HG03103 (cell line): ENCODE results near the gene IKZF2.

ENCODE experiments used
- ATAC-seq: cut with Tn5 transposase; IDR thresholded peaks from one replicate; pipeline ENCODE4 v1.9.1; 2021; ENCODE audit warnings: low read depth; ENCODE audit not compliant: unreplicated experiment

Gene IKZF2

GRCh38 chr2:213104092-213104902 lies 47.1 kb downstream of the IKZF2 start:
- no peak for ATAC-seq

- ATAC-seq, result no peak
Measured at GRCh38 chr2:213101692-213102460, 49.5 kb downstream of the IKZF2 start.

- ATAC-seq, result no peak
Measured at GRCh38 chr2:213101109-213101508, 50.3 kb downstream of the IKZF2 start.

GRCh38 chr2:213098612-213099011 lies 52.8 kb downstream of the IKZF2 start:
- ATAC-seq, result no peak

GRCh38 chr2:213091765-213092164 lies 59.6 kb downstream of the IKZF2 start:
- no peak for ATAC-seq

- ATAC-seq, result no peak
Measured at GRCh38 chr2:213090772-213091171, 60.6 kb downstream of the IKZF2 start.

GRCh38 chr2:213089438-213089837 lies 62.0 kb downstream of the IKZF2 start:
- no peak for ATAC-seq

- no peak for ATAC-seq
Measured at GRCh38 chr2:213087040-213087439, 64.4 kb downstream of the IKZF2 start.

- no peak for ATAC-seq
Measured at GRCh38 chr2:213086571-213086970, 64.8 kb downstream of the IKZF2 start.

- ATAC-seq, result no peak
Measured at GRCh38 chr2:213086050-213086449, 65.4 kb downstream of the IKZF2 start.

GRCh38 chr2:213085538-213085937 lies 65.9 kb downstream of the IKZF2 start:
- ATAC-seq, result no peak

GRCh38 chr2:213084261-213084660 lies 67.2 kb downstream of the IKZF2 start:
- ATAC-seq, result no peak

- ATAC-seq, result no peak
Measured at GRCh38 chr2:213080969-213081617, 70.3 kb downstream of the IKZF2 start.

GRCh38 chr2:213079756-213080155 lies 71.7 kb downstream of the IKZF2 start:
- no peak for ATAC-seq

- ATAC-seq, result no peak
Measured at GRCh38 chr2:213078686-213079085, 72.7 kb downstream of the IKZF2 start.

GRCh38 chr2:213069531-213069930 lies 81.9 kb downstream of the IKZF2 start:
- no peak for ATAC-seq

- no peak for ATAC-seq
Measured at GRCh38 chr2:213068676-213069359, 82.6 kb downstream of the IKZF2 start.

- ATAC-seq, result no peak
Measured at GRCh38 chr2:213067888-213068287, 83.5 kb downstream of the IKZF2 start.

- ATAC-seq, result peak; percentile 25
Measured at GRCh38 chr2:213066443-213066743, 85.0 kb downstream of the IKZF2 start.

- peak; percentile 43 for ATAC-seq
Measured at GRCh38 chr2:213065583-213066442, 85.6 kb downstream of the IKZF2 start.
